GM12878 (cell line): ENCODE data around the gene PNMA1.

ENCODE experiments used
- CHD1 ChIP-seq: IDR thresholded peaks from 2 replicates; pipeline ENCODE4 v1.6.1; 2012; ENCODE audit warnings: low read depth, low read length, improper control_type of control experiment
- CTCF ChIP-seq, 3 experiments: IDR thresholded peaks in 2 of 3; conservative IDR thresholded peaks in 1 of 3; 2 replicates each; pipeline ENCODE4 v1.5.1; 2011; ENCODE audit warnings: low read depth in 3 of 3, low read length in 3 of 3, mild to moderate bottlenecking in 3 of 3, control low read depth in 2 of 3, moderate library complexity in 2 of 3, inconsistent platforms in 1 of 3, mixed read lengths in 1 of 3; ENCODE audit not compliant: control insufficient read depth in 2 of 3, insufficient read depth in 1 of 3; ENCODE audit errors: extremely low read depth in 1 of 3
- NRF1 ChIP-seq: conservative IDR thresholded peaks from 2 replicates; pipeline ENCODE4 v1.6.1; 2011; ENCODE audit warnings: mild to moderate bottlenecking, low read depth, low read length, improper control_type of control experiment
- RB1 ChIP-seq: fragments of 450-650 bp; formaldehyde crosslinking; IDR thresholded peaks from 2 replicates; pipeline ENCODE4 v1.6.1; 2017; ENCODE audit warnings: mild to moderate bottlenecking, borderline replicate concordance
- ZNF24 ChIP-seq: fragments of 450-650 bp; IDR thresholded peaks from 2 replicates; pipeline ENCODE4 v1.6.1; 2017; ENCODE audit warnings: antibody characterized with exemption, mild to moderate bottlenecking
- TF ChIP-seq, protein P1 (sequence below): fragments of 450-650 bp; IDR thresholded peaks from 2 replicates; pipeline ENCODE4 v1.6.1; 2017; ENCODE audit warnings: antibody characterized with exemption, mild to moderate bottlenecking, moderate library complexity
- TF ChIP-seq, protein P2 (sequence below): fragments of 450-650 bp; IDR thresholded peaks from 2 replicates; pipeline ENCODE4 v1.6.1; 2016; ENCODE audit warnings: mild to moderate bottlenecking, moderate library complexity, borderline replicate concordance
- TF ChIP-seq, protein P3 (sequence below): IDR thresholded peaks from 2 replicates; pipeline ENCODE4 v1.6.1; 2011; ENCODE audit warnings: mild to moderate bottlenecking, low read depth, low read length, moderate library complexity; ENCODE audit not compliant: insufficient replicate concordance

DNA sequence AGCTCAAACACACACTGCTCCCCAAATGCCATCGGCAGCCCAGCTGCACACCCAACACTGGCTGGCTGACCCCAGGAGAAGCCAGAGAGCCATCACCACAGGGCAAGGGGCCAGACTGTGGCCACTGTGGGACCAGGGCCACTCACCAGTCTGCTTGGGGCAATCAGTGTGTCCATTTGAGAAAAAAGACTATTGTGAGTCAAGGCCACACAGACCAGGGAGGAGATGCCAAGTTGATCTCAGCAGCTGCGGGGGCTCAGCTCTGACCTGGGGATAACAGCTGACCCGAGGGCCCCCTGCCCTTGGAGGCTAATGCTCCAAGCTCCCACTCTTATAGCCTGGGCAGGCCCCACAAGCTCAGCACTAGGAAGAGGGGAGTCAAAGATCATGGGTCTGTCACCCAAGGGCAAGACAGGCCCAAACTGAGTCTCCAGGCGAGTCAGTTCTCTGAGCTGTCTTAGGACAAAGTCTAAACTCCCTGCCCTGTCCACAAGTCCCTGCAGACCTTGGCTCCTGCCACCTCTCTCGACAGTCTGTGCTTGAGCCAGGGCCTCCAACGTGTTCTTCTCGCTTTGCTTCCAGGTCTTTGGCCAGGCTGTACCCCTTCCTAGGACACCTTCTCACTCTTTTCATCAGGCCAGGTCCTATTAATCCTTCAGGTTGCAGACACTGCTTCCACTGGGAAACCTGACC, 30.1 kb upstream of the PNMA1 start:
- TF ChIP-seq CTCF (IDR thresholded peaks at IDR 0.05 in 2 of 3, conservative IDR thresholded peaks at IDR 0.05 in 1 of 3; ENCODE audit: control insufficient read depth in 2 of 3, extremely low read depth in 1 of 3, insufficient read depth in 1 of 3, low read depth in 3 of 3, low read length in 3 of 3) (no peak), NRF1 (no peak), CHD1 (no peak), ZNF24 (no peak), RB1 (no peak)
- TF ChIP-seq, protein P1, sequence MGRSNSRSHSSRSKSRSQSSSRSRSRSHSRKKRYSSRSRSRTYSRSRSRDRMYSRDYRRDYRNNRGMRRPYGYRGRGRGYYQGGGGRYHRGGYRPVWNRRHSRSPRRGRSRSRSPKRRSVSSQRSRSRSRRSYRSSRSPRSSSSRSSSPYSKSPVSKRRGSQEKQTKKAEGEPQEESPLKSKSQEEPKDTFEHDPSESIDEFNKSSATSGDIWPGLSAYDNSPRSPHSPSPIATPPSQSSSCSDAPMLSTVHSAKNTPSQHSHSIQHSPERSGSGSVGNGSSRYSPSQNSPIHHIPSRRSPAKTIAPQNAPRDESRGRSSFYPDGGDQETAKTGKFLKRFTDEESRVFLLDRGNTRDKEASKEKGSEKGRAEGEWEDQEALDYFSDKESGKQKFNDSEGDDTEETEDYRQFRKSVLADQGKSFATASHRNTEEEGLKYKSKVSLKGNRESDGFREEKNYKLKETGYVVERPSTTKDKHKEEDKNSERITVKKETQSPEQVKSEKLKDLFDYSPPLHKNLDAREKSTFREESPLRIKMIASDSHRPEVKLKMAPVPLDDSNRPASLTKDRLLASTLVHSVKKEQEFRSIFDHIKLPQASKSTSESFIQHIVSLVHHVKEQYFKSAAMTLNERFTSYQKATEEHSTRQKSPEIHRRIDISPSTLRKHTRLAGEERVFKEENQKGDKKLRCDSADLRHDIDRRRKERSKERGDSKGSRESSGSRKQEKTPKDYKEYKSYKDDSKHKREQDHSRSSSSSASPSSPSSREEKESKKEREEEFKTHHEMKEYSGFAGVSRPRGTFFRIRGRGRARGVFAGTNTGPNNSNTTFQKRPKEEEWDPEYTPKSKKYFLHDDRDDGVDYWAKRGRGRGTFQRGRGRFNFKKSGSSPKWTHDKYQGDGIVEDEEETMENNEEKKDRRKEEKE: no peak
- TF ChIP-seq, protein P2, sequence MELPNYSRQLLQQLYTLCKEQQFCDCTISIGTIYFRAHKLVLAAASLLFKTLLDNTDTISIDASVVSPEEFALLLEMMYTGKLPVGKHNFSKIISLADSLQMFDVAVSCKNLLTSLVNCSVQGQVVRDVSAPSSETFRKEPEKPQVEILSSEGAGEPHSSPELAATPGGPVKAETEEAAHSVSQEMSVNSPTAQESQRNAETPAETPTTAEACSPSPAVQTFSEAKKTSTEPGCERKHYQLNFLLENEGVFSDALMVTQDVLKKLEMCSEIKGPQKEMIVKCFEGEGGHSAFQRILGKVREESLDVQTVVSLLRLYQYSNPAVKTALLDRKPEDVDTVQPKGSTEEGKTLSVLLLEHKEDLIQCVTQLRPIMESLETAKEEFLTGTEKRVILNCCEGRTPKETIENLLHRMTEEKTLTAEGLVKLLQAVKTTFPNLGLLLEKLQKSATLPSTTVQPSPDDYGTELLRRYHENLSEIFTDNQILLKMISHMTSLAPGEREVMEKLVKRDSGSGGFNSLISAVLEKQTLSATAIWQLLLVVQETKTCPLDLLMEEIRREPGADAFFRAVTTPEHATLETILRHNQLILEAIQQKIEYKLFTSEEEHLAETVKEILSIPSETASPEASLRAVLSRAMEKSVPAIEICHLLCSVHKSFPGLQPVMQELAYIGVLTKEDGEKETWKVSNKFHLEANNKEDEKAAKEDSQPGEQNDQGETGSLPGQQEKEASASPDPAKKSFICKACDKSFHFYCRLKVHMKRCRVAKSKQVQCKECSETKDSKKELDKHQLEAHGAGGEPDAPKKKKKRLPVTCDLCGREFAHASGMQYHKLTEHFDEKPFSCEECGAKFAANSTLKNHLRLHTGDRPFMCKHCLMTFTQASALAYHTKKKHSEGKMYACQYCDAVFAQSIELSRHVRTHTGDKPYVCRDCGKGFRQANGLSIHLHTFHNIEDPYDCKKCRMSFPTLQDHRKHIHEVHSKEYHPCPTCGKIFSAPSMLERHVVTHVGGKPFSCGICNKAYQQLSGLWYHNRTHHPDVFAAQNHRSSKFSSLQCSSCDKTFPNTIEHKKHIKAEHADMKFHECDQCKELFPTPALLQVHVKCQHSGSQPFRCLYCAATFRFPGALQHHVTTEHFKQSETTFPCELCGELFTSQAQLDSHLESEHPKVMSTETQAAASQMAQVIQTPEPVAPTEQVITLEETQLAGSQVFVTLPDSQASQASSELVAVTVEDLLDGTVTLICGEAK: no peak
- TF ChIP-seq, protein P3, sequence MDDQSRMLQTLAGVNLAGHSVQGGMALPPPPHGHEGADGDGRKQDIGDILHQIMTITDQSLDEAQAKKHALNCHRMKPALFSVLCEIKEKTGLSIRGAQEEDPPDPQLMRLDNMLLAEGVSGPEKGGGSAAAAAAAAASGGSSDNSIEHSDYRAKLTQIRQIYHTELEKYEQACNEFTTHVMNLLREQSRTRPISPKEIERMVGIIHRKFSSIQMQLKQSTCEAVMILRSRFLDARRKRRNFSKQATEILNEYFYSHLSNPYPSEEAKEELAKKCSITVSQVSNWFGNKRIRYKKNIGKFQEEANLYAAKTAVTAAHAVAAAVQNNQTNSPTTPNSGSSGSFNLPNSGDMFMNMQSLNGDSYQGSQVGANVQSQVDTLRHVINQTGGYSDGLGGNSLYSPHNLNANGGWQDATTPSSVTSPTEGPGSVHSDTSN: no peak
